PFSK-1 (cell line): ENCODE data around the gene COMT.

Experiments used
- POLR2AphosphoS5 ChIP-seq: IDR thresholded peaks from 2 replicates; pipeline ENCODE4 v1.6.1; 2012; ENCODE audit warnings: low read depth, mild to moderate bottlenecking, control low read depth, low read length, moderate library complexity
- TF ChIP-seq, protein P1 (sequence below), 2 experiments: IDR thresholded peaks; 2 replicates each; pipeline versions ENCODE4 v1.6.1 to v1.8.0; 2011 to 2012; ENCODE audit warnings: low read depth in 2 of 2, low read length in 2 of 2, control low read depth in 1 of 2, inconsistent platforms in 1 of 2, mild to moderate bottlenecking in 1 of 2, moderate library complexity in 1 of 2; ENCODE audit not compliant: insufficient read depth in 1 of 2

DNA sequence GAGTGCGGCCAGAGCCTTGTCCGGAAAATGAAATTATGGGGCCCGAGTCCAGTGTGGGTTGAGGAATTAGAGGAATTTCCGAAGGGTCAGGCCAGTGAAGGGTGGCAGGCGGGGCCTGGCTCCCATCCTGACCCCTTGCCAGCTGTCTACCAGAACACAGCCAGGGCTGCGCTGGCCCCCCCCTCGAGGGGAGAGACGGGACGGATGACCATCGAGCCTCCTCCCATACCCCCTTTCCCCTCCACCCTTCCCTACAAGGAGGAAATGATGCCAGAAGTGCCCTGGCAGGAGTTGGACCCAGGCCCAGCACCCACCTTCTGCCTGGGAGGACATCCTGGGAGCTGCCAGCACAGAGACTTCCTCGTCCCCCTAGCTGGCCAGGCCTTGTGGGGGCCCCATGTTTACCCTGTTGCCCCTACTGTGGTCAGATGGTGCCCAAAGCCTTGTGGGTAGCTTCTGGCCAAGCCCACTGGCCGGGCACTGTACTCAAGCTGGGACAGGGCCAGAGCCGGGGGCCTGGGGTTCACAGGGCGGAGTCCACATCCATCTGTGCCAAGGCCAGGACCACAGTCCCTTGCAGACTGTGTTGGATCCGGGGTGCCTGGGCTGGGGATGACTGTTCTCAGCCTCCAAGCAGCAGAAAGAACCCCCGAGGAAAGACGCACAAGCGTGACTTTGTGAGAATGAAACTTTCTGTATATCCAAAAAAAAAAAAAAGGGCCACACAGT lies 54.2 kb downstream of the COMT start:
- no peak for TF ChIP-seq POLR2AphosphoS5
- TF ChIP-seq, protein P1, sequence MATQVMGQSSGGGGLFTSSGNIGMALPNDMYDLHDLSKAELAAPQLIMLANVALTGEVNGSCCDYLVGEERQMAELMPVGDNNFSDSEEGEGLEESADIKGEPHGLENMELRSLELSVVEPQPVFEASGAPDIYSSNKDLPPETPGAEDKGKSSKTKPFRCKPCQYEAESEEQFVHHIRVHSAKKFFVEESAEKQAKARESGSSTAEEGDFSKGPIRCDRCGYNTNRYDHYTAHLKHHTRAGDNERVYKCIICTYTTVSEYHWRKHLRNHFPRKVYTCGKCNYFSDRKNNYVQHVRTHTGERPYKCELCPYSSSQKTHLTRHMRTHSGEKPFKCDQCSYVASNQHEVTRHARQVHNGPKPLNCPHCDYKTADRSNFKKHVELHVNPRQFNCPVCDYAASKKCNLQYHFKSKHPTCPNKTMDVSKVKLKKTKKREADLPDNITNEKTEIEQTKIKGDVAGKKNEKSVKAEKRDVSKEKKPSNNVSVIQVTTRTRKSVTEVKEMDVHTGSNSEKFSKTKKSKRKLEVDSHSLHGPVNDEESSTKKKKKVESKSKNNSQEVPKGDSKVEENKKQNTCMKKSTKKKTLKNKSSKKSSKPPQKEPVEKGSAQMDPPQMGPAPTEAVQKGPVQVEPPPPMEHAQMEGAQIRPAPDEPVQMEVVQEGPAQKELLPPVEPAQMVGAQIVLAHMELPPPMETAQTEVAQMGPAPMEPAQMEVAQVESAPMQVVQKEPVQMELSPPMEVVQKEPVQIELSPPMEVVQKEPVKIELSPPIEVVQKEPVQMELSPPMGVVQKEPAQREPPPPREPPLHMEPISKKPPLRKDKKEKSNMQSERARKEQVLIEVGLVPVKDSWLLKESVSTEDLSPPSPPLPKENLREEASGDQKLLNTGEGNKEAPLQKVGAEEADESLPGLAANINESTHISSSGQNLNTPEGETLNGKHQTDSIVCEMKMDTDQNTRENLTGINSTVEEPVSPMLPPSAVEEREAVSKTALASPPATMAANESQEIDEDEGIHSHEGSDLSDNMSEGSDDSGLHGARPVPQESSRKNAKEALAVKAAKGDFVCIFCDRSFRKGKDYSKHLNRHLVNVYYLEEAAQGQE (IDR thresholded peaks at IDR 0.05; ENCODE audit: insufficient read depth in 1 of 2, low read depth in 2 of 2, low read length in 2 of 2) = no peak
